Adrenal gland (tissue), 12 donors: ENCODE measurements around the gene HSF4. TPM values are rescaled to one million over a fixed set of nuclear protein-coding genes. Genes with fewer than 3 reads are reported as not detected.

Experiments used
- DNase-seq, 7 donors: peaks; one replicate each; pipeline ENCODE4 v3.0.0-alpha.2; 2019 to 2020
- H3K27ac ChIP-seq, 5 donors: fragments of 200-600 bp; sonication (generic) in 4 of 5; 1 replicate in 3 of 5; 2 replicates in 2 of 5; pipeline versions ENCODE4 v1.5.1 to v1.8.0; 2016 to 2020; ENCODE audit warnings: mild to moderate bottlenecking in 1 of 5
- H3K27me3 ChIP-seq: fragments of 200-600 bp; 2 replicates; pipeline ENCODE4 v1.8.0; 2021
- H3K36me3 ChIP-seq, 2 donors: fragments of 200-600 bp; replicated peaks in 1 of 2; 1 replicate in 1 of 2; 2 replicates in 1 of 2; pipeline versions ENCODE4 v1.5.1 to v1.8.0; 2018 to 2022
- H3K4me1 ChIP-seq, 2 donors: fragments of 200-600 bp; replicated peaks in 1 of 2; 1 replicate in 1 of 2; 2 replicates in 1 of 2; pipeline versions ENCODE4 v1.5.1 to v1.8.0; 2018 to 2021
- H3K4me3 ChIP-seq, 4 donors: fragments of 200-600 bp; sonication (generic) in 3 of 4; one replicate each; pipeline ENCODE4 v1.5.1; 2016 to 2018
- H3K9me3 ChIP-seq, 3 donors: fragments of 200-600 bp; sonication (generic) in 1 of 3; replicated peaks in 1 of 3; 1 replicate in 2 of 3; 2 replicates in 1 of 3; pipeline versions ENCODE4 v1.5.1 to v1.8.0; 2016 to 2021
- CTCF ChIP-seq, 6 experiments: fragments of 450-650 bp in 4 of 6; fragments of 200-600 bp in 2 of 6; sonication (generic) in 1 of 6; IDR thresholded peaks; 1 replicate in 5 of 6; 2 replicates in 1 of 6; pipeline versions ENCODE4 v1.5.1 to v1.8.0; 2016 to 2021; ENCODE audit warnings: antibody characterized with exemption in 6 of 6, mild to moderate bottlenecking in 2 of 6, moderate library complexity in 1 of 6
- POLR2A ChIP-seq, 2 donors: fragments of 450-650 bp; IDR thresholded peaks; one replicate each; pipeline ENCODE4 v1.6.1; 2017; ENCODE audit warnings: antibody characterized with exemption in 2 of 2, mild to moderate bottlenecking in 2 of 2, moderate library complexity in 1 of 2
- WGBS, 4 donors: extraction: QIAGEN DNeasy Blood & Tissue Kit in 2 of 4; methylation state at CpG; one replicate each; pipeline versions ENCODE4 v1.1.5 to v1.1.7; 2013 to 2017; 5-methylcytosine and 5-hydroxymethylcytosine counted together
- intact Hi-C, 2 donors: fragments of 100-400 bp; cut with DNase I; formaldehyde crosslinking; loops; one replicate each; pipeline versions ENCODE4 v1.14.1 to v1.15.0; 2022 to 2023
- polyA plus RNA-seq, 3 donors: library from polyadenylated mRNA; stranded (reverse); fragments of 200-250 nt in 2 of 3; fragments of 350-450 nt in 1 of 3; fragmentation: Illumina TruSeq in 1 of 3; extraction: RNeasy Lipid Tissue Mini Kit (QIAGEN cat#74804) in 1 of 3; gene quantifications; one replicate each; pipeline ENCODE4 v1.2.3, GENCODE V29; 2013 to 2014
- total RNA-seq, 9 donors: library from RNA; depleted of rRNA in 4 of 9; stranded (reverse); fragments of >200 nt in 4 of 9; fragments of 120-200 nt in 1 of 9; fragmentation: NEBNext Ultra II Directional in 1 of 9; extraction: Animal tissue kit (Norgen Biotek cat#: 25700) in 1 of 9; gene quantifications; one replicate each; pipeline versions ENCODE4 v1.1.0 to v1.2.4, GENCODE V29; 2013 to 2023
- donor health status: healthy with polysubstance abuse.
- donor health status: Bipolar disorder and iron deficiency.
- donor health status: DM: yes; HTN: yes; CAD: no.
- donor health status: DM: no; HTN: no; CAD: no.
- donor health status: DM: no; HTN: no; CAD: no.
- donor health status: DM: yes; HTN: yes; CAD: no.

Gene HSF4
- total and polyA plus RNA-seq, 12 donors, result 5.9 to 700 (median 49.4) TPM

GRCh38 chr16:67156143-67156844 is 8.3 kb upstream of the HSF4 start:
- intact Hi-C loops, result loop anchor here (5.0 to 10.0 kb wide), 4 partner anchors 49 to 179 kb away; partner anchors contain the start of gene PHAF1 (in 1 of the 2)
- Histone ChIP-seq H3K4me1 (peaks cover 9 to 28% of the 10 kb centered on the region in 2 donors), H3K36me3 (no peaks in the 10 kb centered on the region), H3K27ac (no peak overlapping the region), H3K9me3 (no peaks in the 10 kb centered on the region), H3K4me3 (no peak overlapping the region), H3K27me3 (no peaks in the 10 kb centered on the region)
- 62 to 77% (median 71%) methylated on average over 13 to 15 of the region's 15 CpGs for WGBS, 4 donors
- peak in 2 of 7 donors; percentile 7 to 26 for DNase-seq
- TF ChIP-seq POLR2A (IDR thresholded peaks at IDR 0.05) (no peak), CTCF (IDR thresholded peaks at IDR 0.05) (no peak)

GRCh38 chr16:67157106-67157748 is 7.3 kb upstream of the HSF4 start:
- Histone ChIP-seq H3K4me3 (no peak overlapping the region), H3K27me3 (no peaks in the 10 kb centered on the region), H3K27ac (no peak overlapping the region), H3K9me3 (no peaks in the 10 kb centered on the region), H3K36me3 (no peaks in the 10 kb centered on the region), H3K4me1 (peaks cover 17 to 35% of the 10 kb centered on the region in 2 donors)
- TF ChIP-seq POLR2A (IDR thresholded peaks at IDR 0.05) (no peak), CTCF (IDR thresholded peaks at IDR 0.05) (no peak)
- DNase-seq, result peak in 1 of 7 donors; percentile 5
- intact Hi-C loops, result loop anchor here (5.0 to 10.0 kb wide), 4 partner anchors 50 to 180 kb away; partner anchors contain the start of gene PHAF1 (in 1 of the 2)
- 75 to 81% (median 77%) methylated on average over 7 of the region's 7 CpGs for WGBS, 4 donors

- 71 to 80% (median 75%) methylated on average over 7 of the region's 7 CpGs for WGBS, 4 donors
- Histone ChIP-seq H3K27me3 (no peaks in the 10 kb centered on the region), H3K9me3 (no peaks in the 10 kb centered on the region), H3K27ac (no peak overlapping the region), H3K36me3 (no peaks in the 10 kb centered on the region), H3K4me3 (no peak overlapping the region), H3K4me1 (peaks cover 20 to 41% of the 10 kb centered on the region in 2 donors)
- intact Hi-C loops, result loop anchor here (5.0 to 10.0 kb wide), 4 partner anchors 51 to 181 kb away; partner anchors contain the start of gene PHAF1 (in 1 of the 2)
- TF ChIP-seq CTCF (IDR thresholded peaks at IDR 0.05) (no peak), POLR2A (IDR thresholded peaks at IDR 0.05) (no peak)
- peak in 2 of 7 donors; percentile 18 to 51 for DNase-seq
Measured at GRCh38 chr16:67157892-67158635, 6.5 kb upstream of the HSF4 start.
